ENCODE measurements around the gene DHRS9.

DNA sequence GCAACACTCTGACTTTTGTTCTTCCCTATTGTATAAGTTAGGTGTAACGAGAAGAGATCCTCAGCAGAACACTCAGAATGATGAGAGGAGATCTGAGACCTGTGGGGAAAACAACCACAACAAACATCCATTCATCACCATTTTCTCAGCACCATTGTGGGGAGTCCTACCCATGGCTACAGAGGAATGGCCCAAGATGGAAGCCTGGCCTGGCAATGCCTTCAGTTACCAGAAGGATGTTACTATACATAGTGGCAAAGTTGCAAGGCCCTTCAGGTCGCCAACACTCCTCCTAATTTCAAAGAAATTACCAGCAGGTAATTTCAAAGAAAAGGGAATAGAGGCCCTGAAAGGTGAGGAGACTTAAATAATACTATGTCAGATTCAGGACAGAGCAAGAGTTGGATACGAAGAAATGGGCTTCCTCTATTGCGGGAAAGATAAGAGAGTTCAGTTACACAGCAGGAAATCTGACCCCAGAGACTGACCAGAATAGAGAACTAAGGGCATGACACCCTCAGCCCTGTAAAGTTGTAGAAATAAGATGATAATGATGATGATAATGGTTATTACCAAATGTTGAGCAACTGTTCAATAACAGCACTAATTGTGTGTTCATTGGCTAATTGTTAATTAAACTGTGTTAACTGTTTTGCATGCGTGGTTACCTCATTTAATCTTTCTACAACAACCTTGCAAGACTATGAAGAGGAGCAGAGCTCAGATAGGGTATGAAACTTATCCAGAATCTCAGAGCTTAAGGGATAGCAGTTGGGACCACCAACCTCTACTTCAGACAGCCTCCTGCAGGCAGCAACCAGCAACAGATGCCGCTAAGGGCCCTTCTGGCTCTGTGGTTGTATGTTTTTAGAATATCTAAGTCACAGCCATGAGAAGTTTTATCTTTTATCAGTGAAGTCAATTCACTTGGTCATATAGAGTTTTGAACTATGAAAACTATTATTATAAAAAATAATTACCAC, 37.5 kb downstream of the DHRS9 start:
- TF ChIP-seq, protein P1, sequence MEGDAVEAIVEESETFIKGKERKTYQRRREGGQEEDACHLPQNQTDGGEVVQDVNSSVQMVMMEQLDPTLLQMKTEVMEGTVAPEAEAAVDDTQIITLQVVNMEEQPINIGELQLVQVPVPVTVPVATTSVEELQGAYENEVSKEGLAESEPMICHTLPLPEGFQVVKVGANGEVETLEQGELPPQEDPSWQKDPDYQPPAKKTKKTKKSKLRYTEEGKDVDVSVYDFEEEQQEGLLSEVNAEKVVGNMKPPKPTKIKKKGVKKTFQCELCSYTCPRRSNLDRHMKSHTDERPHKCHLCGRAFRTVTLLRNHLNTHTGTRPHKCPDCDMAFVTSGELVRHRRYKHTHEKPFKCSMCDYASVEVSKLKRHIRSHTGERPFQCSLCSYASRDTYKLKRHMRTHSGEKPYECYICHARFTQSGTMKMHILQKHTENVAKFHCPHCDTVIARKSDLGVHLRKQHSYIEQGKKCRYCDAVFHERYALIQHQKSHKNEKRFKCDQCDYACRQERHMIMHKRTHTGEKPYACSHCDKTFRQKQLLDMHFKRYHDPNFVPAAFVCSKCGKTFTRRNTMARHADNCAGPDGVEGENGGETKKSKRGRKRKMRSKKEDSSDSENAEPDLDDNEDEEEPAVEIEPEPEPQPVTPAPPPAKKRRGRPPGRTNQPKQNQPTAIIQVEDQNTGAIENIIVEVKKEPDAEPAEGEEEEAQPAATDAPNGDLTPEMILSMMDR (conservative IDR thresholded peaks at IDR 0.05), result no peak
- TF ChIP-seq EZH2 (IDR thresholded peaks at IDR 0.05; ENCODE audit: low read depth), result no peak

Data from PC-9 (cell line).